Measurements from ENCODE around the gene IFT22. TPM values are rescaled to one million over a fixed set of nuclear protein-coding genes. Genes with fewer than 3 reads are reported as not detected.
A peak's percentile ranks its signal among the peaks of the same experiment; 100 is the strongest.

Gene IFT22
- total RNA-seq, 1 experiment from 2014 or later: 15.5 TPM

DNA sequence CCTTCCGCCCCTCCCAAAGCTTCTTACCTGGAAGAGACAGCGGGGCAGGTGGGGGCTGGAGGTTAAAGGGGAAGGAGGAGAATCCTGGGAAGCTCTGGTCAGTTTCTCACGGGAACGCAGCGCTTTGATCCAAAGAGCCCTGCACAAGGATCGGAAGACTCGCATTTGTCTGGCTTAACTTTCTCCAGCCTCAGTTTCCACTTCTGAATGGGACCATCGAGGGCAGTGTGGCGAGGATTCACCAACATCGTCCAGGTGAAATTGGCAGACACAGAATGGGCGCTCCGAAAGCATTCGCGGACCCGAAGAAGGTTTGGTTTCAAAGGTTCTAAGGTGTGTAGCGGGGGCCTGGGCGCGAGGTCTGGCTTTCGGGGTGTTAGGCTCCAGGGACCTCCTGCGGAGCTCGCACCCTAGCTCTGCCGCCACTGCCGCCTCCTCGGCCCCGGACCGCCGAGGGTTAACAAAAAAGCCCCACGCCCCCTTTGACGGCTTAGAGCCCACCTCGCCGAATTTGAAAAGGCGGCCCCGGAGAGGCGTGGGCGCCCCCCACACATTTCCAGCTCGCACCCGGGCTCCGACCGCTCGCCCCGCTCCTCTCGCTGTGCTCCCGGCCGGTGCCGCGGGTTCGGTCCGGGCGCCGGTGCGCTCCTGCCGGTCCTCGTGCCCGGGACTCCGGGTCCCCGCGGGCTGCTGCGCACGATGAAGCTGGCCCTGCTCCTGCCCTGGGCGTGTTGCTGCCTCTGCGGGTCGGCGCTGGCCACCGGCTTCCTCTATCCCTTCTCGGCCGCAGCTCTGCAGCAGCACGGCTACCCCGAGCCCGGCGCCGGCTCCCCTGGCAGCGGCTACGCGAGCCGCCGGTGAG, 41.0 kb upstream of the IFT22 start, which contains the start of gene COL26A1 (continued):
- TF ChIP-seq ELF4 (CRISPR knock-in tag; IDR thresholded peaks at IDR 0.05; ENCODE audit: low read depth) (0 out of 2 replicates have a peak, but pooled peaks have one; percentile 41), TCF7 (CRISPR knock-in tag; IDR thresholded peaks at IDR 0.05; ENCODE audit: low read depth) (no peak), RELA (CRISPR knock-in tag; IDR thresholded peaks at IDR 0.05; ENCODE audit: borderline replicate concordance) (no peak; the same call in 1 of the 2 replicates), ZNF416 (CRISPR knock-in tag; IDR thresholded peaks at IDR 0.05) (no peak), CBFB (CRISPR knock-in tag; IDR thresholded peaks at IDR 0.05; ENCODE audit: low read depth) (peak; percentile 57; the same call in 1 of the 2 replicates), CREM (CRISPR knock-in tag; IDR thresholded peaks at IDR 0.05) (no peak), TEAD1 (CRISPR knock-in tag; IDR thresholded peaks at IDR 0.05) (0 out of 2 replicates have a peak, but pooled peaks have one; percentile 26), HMGA2 (CRISPR knock-in tag; IDR thresholded peaks at IDR 0.05) (no peak), ESRRA (CRISPR knock-in tag; IDR thresholded peaks at IDR 0.05; ENCODE audit: borderline replicate concordance) (no peak), JAZF1 (CRISPR knock-in tag; IDR thresholded peaks at IDR 0.05) (no peak), OVOL2 (CRISPR knock-in tag; IDR thresholded peaks at IDR 0.05; ENCODE audit: borderline replicate concordance) (no peak), JUN (CRISPR knock-in tag; IDR thresholded peaks at IDR 0.05) (no peak), NR3C1 (CRISPR knock-in tag; conservative IDR thresholded peaks at IDR 0.05; ENCODE audit: low read depth) (no peak)
- TF ChIP-seq, protein P1, sequence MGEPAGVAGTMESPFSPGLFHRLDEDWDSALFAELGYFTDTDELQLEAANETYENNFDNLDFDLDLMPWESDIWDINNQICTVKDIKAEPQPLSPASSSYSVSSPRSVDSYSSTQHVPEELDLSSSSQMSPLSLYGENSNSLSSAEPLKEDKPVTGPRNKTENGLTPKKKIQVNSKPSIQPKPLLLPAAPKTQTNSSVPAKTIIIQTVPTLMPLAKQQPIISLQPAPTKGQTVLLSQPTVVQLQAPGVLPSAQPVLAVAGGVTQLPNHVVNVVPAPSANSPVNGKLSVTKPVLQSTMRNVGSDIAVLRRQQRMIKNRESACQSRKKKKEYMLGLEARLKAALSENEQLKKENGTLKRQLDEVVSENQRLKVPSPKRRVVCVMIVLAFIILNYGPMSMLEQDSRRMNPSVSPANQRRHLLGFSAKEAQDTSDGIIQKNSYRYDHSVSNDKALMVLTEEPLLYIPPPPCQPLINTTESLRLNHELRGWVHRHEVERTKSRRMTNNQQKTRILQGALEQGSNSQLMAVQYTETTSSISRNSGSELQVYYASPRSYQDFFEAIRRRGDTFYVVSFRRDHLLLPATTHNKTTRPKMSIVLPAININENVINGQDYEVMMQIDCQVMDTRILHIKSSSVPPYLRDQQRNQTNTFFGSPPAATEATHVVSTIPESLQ (CRISPR knock-in tag; IDR thresholded peaks at IDR 0.05): no peak
- TF ChIP-seq, protein P2, sequence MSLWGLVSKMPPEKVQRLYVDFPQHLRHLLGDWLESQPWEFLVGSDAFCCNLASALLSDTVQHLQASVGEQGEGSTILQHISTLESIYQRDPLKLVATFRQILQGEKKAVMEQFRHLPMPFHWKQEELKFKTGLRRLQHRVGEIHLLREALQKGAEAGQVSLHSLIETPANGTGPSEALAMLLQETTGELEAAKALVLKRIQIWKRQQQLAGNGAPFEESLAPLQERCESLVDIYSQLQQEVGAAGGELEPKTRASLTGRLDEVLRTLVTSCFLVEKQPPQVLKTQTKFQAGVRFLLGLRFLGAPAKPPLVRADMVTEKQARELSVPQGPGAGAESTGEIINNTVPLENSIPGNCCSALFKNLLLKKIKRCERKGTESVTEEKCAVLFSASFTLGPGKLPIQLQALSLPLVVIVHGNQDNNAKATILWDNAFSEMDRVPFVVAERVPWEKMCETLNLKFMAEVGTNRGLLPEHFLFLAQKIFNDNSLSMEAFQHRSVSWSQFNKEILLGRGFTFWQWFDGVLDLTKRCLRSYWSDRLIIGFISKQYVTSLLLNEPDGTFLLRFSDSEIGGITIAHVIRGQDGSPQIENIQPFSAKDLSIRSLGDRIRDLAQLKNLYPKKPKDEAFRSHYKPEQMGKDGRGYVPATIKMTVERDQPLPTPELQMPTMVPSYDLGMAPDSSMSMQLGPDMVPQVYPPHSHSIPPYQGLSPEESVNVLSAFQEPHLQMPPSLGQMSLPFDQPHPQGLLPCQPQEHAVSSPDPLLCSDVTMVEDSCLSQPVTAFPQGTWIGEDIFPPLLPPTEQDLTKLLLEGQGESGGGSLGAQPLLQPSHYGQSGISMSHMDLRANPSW (CRISPR knock-in tag; conservative IDR thresholded peaks at IDR 0.05; ENCODE audit: low read depth): 0 out of 2 replicates have a peak, but pooled peaks have one; percentile 54
- TF ChIP-seq, protein P3, sequence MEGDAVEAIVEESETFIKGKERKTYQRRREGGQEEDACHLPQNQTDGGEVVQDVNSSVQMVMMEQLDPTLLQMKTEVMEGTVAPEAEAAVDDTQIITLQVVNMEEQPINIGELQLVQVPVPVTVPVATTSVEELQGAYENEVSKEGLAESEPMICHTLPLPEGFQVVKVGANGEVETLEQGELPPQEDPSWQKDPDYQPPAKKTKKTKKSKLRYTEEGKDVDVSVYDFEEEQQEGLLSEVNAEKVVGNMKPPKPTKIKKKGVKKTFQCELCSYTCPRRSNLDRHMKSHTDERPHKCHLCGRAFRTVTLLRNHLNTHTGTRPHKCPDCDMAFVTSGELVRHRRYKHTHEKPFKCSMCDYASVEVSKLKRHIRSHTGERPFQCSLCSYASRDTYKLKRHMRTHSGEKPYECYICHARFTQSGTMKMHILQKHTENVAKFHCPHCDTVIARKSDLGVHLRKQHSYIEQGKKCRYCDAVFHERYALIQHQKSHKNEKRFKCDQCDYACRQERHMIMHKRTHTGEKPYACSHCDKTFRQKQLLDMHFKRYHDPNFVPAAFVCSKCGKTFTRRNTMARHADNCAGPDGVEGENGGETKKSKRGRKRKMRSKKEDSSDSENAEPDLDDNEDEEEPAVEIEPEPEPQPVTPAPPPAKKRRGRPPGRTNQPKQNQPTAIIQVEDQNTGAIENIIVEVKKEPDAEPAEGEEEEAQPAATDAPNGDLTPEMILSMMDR (IDR thresholded peaks at IDR 0.05): no peak
- TF ChIP-seq, protein P4, sequence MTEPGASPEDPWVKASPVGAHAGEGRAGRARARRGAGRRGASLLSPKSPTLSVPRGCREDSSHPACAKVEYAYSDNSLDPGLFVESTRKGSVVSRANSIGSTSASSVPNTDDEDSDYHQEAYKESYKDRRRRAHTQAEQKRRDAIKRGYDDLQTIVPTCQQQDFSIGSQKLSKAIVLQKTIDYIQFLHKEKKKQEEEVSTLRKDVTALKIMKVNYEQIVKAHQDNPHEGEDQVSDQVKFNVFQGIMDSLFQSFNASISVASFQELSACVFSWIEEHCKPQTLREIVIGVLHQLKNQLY (CRISPR knock-in tag; IDR thresholded peaks at IDR 0.05): 0 out of 2 replicates have a peak, but pooled peaks have one; percentile 27
- TF ChIP-seq, protein P5, sequence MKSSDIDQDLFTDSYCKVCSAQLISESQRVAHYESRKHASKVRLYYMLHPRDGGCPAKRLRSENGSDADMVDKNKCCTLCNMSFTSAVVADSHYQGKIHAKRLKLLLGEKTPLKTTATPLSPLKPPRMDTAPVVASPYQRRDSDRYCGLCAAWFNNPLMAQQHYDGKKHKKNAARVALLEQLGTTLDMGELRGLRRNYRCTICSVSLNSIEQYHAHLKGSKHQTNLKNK (CRISPR knock-in tag; IDR thresholded peaks at IDR 0.05): no peak
- TF ChIP-seq, protein P6, sequence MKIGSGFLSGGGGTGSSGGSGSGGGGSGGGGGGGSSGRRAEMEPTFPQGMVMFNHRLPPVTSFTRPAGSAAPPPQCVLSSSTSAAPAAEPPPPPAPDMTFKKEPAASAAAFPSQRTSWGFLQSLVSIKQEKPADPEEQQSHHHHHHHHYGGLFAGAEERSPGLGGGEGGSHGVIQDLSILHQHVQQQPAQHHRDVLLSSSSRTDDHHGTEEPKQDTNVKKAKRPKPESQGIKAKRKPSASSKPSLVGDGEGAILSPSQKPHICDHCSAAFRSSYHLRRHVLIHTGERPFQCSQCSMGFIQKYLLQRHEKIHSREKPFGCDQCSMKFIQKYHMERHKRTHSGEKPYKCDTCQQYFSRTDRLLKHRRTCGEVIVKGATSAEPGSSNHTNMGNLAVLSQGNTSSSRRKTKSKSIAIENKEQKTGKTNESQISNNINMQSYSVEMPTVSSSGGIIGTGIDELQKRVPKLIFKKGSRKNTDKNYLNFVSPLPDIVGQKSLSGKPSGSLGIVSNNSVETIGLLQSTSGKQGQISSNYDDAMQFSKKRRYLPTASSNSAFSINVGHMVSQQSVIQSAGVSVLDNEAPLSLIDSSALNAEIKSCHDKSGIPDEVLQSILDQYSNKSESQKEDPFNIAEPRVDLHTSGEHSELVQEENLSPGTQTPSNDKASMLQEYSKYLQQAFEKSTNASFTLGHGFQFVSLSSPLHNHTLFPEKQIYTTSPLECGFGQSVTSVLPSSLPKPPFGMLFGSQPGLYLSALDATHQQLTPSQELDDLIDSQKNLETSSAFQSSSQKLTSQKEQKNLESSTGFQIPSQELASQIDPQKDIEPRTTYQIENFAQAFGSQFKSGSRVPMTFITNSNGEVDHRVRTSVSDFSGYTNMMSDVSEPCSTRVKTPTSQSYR (CRISPR knock-in tag; IDR thresholded peaks at IDR 0.05): no peak
- TF ChIP-seq, protein P7, sequence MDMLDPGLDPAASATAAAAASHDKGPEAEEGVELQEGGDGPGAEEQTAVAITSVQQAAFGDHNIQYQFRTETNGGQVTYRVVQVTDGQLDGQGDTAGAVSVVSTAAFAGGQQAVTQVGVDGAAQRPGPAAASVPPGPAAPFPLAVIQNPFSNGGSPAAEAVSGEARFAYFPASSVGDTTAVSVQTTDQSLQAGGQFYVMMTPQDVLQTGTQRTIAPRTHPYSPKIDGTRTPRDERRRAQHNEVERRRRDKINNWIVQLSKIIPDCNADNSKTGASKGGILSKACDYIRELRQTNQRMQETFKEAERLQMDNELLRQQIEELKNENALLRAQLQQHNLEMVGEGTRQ (CRISPR knock-in tag; IDR thresholded peaks at IDR 0.05): no peak
- TF ChIP-seq, protein P8, sequence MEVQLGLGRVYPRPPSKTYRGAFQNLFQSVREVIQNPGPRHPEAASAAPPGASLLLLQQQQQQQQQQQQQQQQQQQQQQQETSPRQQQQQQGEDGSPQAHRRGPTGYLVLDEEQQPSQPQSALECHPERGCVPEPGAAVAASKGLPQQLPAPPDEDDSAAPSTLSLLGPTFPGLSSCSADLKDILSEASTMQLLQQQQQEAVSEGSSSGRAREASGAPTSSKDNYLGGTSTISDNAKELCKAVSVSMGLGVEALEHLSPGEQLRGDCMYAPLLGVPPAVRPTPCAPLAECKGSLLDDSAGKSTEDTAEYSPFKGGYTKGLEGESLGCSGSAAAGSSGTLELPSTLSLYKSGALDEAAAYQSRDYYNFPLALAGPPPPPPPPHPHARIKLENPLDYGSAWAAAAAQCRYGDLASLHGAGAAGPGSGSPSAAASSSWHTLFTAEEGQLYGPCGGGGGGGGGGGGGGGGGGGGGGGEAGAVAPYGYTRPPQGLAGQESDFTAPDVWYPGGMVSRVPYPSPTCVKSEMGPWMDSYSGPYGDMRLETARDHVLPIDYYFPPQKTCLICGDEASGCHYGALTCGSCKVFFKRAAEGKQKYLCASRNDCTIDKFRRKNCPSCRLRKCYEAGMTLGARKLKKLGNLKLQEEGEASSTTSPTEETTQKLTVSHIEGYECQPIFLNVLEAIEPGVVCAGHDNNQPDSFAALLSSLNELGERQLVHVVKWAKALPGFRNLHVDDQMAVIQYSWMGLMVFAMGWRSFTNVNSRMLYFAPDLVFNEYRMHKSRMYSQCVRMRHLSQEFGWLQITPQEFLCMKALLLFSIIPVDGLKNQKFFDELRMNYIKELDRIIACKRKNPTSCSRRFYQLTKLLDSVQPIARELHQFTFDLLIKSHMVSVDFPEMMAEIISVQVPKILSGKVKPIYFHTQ (CRISPR knock-in tag; IDR thresholded peaks at IDR 0.05): no peak
- TF ChIP-seq, protein P9, sequence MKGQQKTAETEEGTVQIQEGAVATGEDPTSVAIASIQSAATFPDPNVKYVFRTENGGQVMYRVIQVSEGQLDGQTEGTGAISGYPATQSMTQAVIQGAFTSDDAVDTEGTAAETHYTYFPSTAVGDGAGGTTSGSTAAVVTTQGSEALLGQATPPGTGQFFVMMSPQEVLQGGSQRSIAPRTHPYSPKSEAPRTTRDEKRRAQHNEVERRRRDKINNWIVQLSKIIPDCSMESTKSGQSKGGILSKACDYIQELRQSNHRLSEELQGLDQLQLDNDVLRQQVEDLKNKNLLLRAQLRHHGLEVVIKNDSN (CRISPR knock-in tag; IDR thresholded peaks at IDR 0.05): 0 out of 2 replicates have a peak, but pooled peaks have one; percentile 4
